K562 (cell line): ENCODE measurements around the gene FBN3. TPM values are rescaled to one million over a fixed set of nuclear protein-coding genes. Genes with fewer than 3 reads are reported as not detected.

Experiments used
- CBX3 ChIP-seq, 2 experiments: IDR thresholded peaks; 1 replicate in 1 of 2; 2 replicates in 1 of 2; pipeline ENCODE4 v1.6.1; 2012; ENCODE audit warnings: inconsistent platforms in 2 of 2, low read length in 2 of 2, borderline replicate concordance in 1 of 2, control low read depth in 1 of 2
- EP300 ChIP-seq: IDR thresholded peaks from 2 replicates; pipeline ENCODE4 v1.6.1; 2012; ENCODE audit warnings: low read length, improper control_type of control experiment
- HDAC1 ChIP-seq, 2 experiments: fragments of 450-650 bp; IDR thresholded peaks; 2 replicates each; pipeline ENCODE4 v1.6.1; 2016 to 2017; ENCODE audit warnings: inconsistent platforms in 1 of 2, mild to moderate bottlenecking in 1 of 2, moderate library complexity in 1 of 2
- KAT7 ChIP-seq: sonication (generic); formaldehyde crosslinking; IDR thresholded peaks from 2 replicates; pipeline ENCODE4 v1.8.0; 2022; ENCODE audit warnings: missing genetic modification reagents, mild to moderate bottlenecking, borderline replicate concordance
- KDM1A ChIP-seq, 2 experiments: fragments of 450-650 bp; IDR thresholded peaks; 2 replicates each; pipeline ENCODE4 v1.6.1; 2016; ENCODE audit warnings: mild to moderate bottlenecking in 2 of 2
- PHF20 ChIP-seq: fragments of 450-650 bp; IDR thresholded peaks from 2 replicates; pipeline ENCODE4 v1.6.1; 2018; ENCODE audit not compliant: partially characterized antibody
- PHF8 ChIP-seq: fragments of 200-600 bp; sonication (generic); IDR thresholded peaks from 2 replicates; pipeline ENCODE4 v1.6.1; 2012; ENCODE audit warnings: mixed run types, mild to moderate bottlenecking, inconsistent platforms, low read length, moderate library complexity, borderline replicate concordance
- ZEB2 ChIP-seq: fragments of 450-650 bp; IDR thresholded peaks from 2 replicates; pipeline ENCODE4 v1.6.1; 2016
- polyA plus RNA-seq, 8 experiments: library from polyadenylated mRNA; depleted of rRNA in 4 of 8; stranded (reverse) in 5 of 8; unstranded in 3 of 8; fragments of >200 nt; fragmentation: Nextera tagmentation in 2 of 8; fragmentation: Illumina TruSeq in 1 of 8; extraction: Ambion mirVana in 2 of 8; extraction: Trizol in 1 of 8; gene quantifications; 2 replicates each; pipeline versions ENCODE4 v1.2.1 to v1.2.3, GENCODE V29; 2011 to 2014; ENCODE audit warnings: inconsistent platforms in 1 of 8, missing spikeins in 1 of 8
- total RNA-seq, 7 experiments: library from RNA; depleted of rRNA in 6 of 7; stranded (reverse); fragments of >200 nt in 6 of 7; fragmentation: Illumina TruSeq in 2 of 7; extraction: Trizol in 2 of 7; gene quantifications; 2 replicates each; pipeline versions ENCODE4 v1.2.1 to v1.2.3, GENCODE V29; 2011 to 2021; ENCODE audit warnings: low replicate concordance in 1 of 7
- TF ChIP-seq, protein P1 (sequence below): fragments of 450-650 bp; IDR thresholded peaks from 2 replicates; pipeline ENCODE4 v1.6.1; 2017; ENCODE audit warnings: mild to moderate bottlenecking, moderate library complexity
- TF ChIP-seq, protein P2 (sequence below): sonication (generic); formaldehyde crosslinking; IDR thresholded peaks from 2 replicates; pipeline ENCODE4 v1.8.0; 2022; ENCODE audit warnings: missing genetic modification reagents, mild to moderate bottlenecking, moderate library complexity, borderline replicate concordance
- TF ChIP-seq, protein P3 (sequence below): fragments of 450-650 bp; IDR thresholded peaks from 2 replicates; pipeline ENCODE4 v1.6.1; 2016; ENCODE audit warnings: low read depth, mild to moderate bottlenecking, moderate library complexity
- TF ChIP-seq, protein P4 (sequence below): fragments of 450-650 bp; IDR thresholded peaks from 2 replicates; pipeline ENCODE4 v1.7.1; 2018; ENCODE audit warnings: mild to moderate bottlenecking, low read depth; ENCODE audit not compliant: partially characterized antibody
- TF ChIP-seq, protein P5 (sequence below): sonication (generic); formaldehyde crosslinking; IDR thresholded peaks from 2 replicates; pipeline ENCODE4 v1.8.0; 2023; ENCODE audit warnings: missing genetic modification reagents, mild to moderate bottlenecking, borderline replicate concordance

Gene FBN3
- total and polyA plus RNA-seq, 9 of the 15 experiments (the other 6 are each of a cell fraction or from before 2014, with no cell fraction given): under 0.01 to 0.29 (median 0.01) TPM; not detected in 4

DNA sequence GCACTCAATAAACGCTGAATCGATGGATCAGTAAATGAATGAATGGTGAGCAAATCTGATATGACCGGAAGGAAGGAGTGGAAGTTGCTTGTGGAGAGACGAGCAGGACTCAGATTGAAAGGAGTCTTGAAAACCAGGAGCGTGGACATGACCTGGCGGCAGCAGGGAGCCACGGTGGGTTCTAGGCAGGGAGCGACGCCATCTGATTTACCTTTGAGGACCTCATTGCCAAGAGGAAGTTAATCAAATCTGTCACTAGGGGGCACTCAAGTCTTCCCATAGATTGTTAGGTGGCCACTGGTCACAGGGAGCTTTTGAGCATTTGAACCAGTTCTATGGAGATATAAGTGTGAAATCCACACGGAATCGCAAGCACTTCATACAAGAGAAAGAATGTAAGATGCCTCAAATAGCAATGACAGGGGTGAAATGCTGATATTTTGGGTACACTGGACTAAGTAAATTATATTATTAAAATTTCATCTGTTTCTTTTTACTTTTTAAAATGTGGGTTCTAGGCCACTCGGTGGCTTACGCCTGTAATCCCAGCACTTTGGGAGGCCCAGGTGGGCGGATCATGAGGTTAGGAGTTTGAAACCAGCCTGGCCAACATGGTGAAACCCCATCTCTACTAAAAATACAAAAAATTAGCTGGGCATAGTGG, 9.2 kb upstream of the FBN3 start (continued):
- TF ChIP-seq CBX3 (IDR thresholded peaks at IDR 0.05; ENCODE audit: borderline replicate concordance in 1 of 2, low read length in 2 of 2) (peak in 1 of 2 experiments; percentile 78; a peak in 1 of 3 replicates), PHF20 (peak; percentile 54), KDM1A (IDR thresholded peaks at IDR 0.05) (peak; percentile 85 to 97), EP300 (peak; percentile 11; the same call in 1 of the 2 replicates), KAT7 (CRISPR knock-in tag) (no peak), PHF8 (no peak), HDAC1 (IDR thresholded peaks at IDR 0.05) (peak in 1 of 2 experiments; percentile 48; a peak in 1 of 4 replicates), ZEB2 (peak; percentile 58; the same call in 1 of the 2 replicates)
- TF ChIP-seq, protein P1, sequence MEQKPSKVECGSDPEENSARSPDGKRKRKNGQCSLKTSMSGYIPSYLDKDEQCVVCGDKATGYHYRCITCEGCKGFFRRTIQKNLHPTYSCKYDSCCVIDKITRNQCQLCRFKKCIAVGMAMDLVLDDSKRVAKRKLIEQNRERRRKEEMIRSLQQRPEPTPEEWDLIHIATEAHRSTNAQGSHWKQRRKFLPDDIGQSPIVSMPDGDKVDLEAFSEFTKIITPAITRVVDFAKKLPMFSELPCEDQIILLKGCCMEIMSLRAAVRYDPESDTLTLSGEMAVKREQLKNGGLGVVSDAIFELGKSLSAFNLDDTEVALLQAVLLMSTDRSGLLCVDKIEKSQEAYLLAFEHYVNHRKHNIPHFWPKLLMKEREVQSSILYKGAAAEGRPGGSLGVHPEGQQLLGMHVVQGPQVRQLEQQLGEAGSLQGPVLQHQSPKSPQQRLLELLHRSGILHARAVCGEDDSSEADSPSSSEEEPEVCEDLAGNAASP: no peak
- TF ChIP-seq, protein P2, sequence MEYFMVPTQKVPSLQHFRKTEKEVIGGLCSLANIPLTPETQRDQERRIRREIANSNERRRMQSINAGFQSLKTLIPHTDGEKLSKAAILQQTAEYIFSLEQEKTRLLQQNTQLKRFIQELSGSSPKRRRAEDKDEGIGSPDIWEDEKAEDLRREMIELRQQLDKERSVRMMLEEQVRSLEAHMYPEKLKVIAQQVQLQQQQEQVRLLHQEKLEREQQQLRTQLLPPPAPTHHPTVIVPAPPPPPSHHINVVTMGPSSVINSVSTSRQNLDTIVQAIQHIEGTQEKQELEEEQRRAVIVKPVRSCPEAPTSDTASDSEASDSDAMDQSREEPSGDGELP (CRISPR knock-in tag): peak; percentile 33; the same call in 1 of the 2 replicates
- TF ChIP-seq, protein P3, sequence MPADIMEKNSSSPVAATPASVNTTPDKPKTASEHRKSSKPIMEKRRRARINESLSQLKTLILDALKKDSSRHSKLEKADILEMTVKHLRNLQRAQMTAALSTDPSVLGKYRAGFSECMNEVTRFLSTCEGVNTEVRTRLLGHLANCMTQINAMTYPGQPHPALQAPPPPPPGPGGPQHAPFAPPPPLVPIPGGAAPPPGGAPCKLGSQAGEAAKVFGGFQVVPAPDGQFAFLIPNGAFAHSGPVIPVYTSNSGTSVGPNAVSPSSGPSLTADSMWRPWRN: no peak
- TF ChIP-seq, protein P4, sequence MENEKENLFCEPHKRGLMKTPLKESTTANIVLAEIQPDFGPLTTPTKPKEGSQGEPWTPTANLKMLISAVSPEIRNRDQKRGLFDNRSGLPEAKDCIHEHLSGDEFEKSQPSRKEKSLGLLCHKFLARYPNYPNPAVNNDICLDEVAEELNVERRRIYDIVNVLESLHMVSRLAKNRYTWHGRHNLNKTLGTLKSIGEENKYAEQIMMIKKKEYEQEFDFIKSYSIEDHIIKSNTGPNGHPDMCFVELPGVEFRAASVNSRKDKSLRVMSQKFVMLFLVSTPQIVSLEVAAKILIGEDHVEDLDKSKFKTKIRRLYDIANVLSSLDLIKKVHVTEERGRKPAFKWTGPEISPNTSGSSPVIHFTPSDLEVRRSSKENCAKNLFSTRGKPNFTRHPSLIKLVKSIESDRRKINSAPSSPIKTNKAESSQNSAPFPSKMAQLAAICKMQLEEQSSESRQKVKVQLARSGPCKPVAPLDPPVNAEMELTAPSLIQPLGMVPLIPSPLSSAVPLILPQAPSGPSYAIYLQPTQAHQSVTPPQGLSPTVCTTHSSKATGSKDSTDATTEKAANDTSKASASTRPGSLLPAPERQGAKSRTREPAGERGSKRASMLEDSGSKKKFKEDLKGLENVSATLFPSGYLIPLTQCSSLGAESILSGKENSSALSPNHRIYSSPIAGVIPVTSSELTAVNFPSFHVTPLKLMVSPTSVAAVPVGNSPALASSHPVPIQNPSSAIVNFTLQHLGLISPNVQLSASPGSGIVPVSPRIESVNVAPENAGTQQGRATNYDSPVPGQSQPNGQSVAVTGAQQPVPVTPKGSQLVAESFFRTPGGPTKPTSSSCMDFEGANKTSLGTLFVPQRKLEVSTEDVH: peak; percentile 36
- TF ChIP-seq, protein P5, sequence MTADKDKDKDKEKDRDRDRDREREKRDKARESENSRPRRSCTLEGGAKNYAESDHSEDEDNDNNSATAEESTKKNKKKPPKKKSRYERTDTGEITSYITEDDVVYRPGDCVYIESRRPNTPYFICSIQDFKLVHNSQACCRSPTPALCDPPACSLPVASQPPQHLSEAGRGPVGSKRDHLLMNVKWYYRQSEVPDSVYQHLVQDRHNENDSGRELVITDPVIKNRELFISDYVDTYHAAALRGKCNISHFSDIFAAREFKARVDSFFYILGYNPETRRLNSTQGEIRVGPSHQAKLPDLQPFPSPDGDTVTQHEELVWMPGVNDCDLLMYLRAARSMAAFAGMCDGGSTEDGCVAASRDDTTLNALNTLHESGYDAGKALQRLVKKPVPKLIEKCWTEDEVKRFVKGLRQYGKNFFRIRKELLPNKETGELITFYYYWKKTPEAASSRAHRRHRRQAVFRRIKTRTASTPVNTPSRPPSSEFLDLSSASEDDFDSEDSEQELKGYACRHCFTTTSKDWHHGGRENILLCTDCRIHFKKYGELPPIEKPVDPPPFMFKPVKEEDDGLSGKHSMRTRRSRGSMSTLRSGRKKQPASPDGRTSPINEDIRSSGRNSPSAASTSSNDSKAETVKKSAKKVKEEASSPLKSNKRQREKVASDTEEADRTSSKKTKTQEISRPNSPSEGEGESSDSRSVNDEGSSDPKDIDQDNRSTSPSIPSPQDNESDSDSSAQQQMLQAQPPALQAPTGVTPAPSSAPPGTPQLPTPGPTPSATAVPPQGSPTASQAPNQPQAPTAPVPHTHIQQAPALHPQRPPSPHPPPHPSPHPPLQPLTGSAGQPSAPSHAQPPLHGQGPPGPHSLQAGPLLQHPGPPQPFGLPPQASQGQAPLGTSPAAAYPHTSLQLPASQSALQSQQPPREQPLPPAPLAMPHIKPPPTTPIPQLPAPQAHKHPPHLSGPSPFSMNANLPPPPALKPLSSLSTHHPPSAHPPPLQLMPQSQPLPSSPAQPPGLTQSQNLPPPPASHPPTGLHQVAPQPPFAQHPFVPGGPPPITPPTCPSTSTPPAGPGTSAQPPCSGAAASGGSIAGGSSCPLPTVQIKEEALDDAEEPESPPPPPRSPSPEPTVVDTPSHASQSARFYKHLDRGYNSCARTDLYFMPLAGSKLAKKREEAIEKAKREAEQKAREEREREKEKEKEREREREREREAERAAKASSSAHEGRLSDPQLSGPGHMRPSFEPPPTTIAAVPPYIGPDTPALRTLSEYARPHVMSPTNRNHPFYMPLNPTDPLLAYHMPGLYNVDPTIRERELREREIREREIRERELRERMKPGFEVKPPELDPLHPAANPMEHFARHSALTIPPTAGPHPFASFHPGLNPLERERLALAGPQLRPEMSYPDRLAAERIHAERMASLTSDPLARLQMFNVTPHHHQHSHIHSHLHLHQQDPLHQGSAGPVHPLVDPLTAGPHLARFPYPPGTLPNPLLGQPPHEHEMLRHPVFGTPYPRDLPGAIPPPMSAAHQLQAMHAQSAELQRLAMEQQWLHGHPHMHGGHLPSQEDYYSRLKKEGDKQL: no peak
